K562 (cell line): Measurements from ENCODE around the gene MRM3. TPM values are rescaled to one million over a fixed set of nuclear protein-coding genes. Genes with fewer than 3 reads are reported as not detected.

Experiments used
- ATAC-seq: fragments of 200-7000 bp; cut with Tn5 transposase; 3 replicates; pipeline ENCODE4 v1.9.1; 2020; ENCODE audit warnings: moderate library complexity
- BruUV-seq: library from RNA; stranded (reverse); fragments of 400-500 nt; replicated peaks from 2 replicates; lab custom pipeline; 2021; lab: Mats Ljungman, UMichigan
- CTCF ChIA-PET: fragments of 300-600 bp; formaldehyde crosslinking; extraction: SDS; loops from one replicate; lab custom pipeline; 2021; ENCODE audit warnings: low intra/inter-chr PET ratio; lab: Yijun Ruan, JAX
- POLR2A ChIA-PET: fragments of 300-600, 350-650 bp; sonication (Branson Sonifier 250); formaldehyde crosslinking; extraction: SDS; loops from one replicate; lab custom pipeline; 2021; ENCODE audit warnings: antibody characterized with exemption, inconsistent platforms; lab: Yijun Ruan, JAX
- DNase-seq, 4 experiments: peaks; one replicate each; pipeline versions ENCODE4 v3.0.0 to v3.0.0-alpha.2; 2011 to 2018; ENCODE audit warnings: low spot score in 3 of 4, mixed read lengths in 3 of 4; ENCODE audit errors: extremely low read depth in 1 of 4
- FAIRE-seq: peaks from 2 replicates; lab custom pipeline; 2011; peaks lifted over from hg19 to GRCh38; lab: Jason Lieb, UNC
- H2AFZ ChIP-seq: 2 replicates; pipeline ENCODE4 v1.6.0; 2011; ENCODE audit warnings: low read depth, low read length, control low read depth, inconsistent platforms
- H3K27ac ChIP-seq: fragments of 200-600 bp; 3 replicates; pipeline ENCODE4 v1.8.0; 2011; ENCODE audit warnings: low read depth, mild to moderate bottlenecking, control low read depth, inconsistent platforms, low read length, moderate library complexity, mixed read lengths; ENCODE audit errors: extremely low read depth
- H3K27me3 ChIP-seq, 2 experiments: fragments of 300-600 bp in 1 of 2; 2 replicates in 1 of 2; 3 replicates in 1 of 2; pipeline versions ENCODE4 v1.6.0 to v1.8.0; 2011; ENCODE audit warnings: inconsistent platforms in 2 of 2, low read length in 2 of 2, mild to moderate bottlenecking in 1 of 2, mixed read lengths in 1 of 2, moderate library complexity in 1 of 2; ENCODE audit not compliant: control insufficient read depth in 2 of 2, insufficient read depth in 2 of 2
- H3K36me3 ChIP-seq: fragments of 300-600 bp; 3 replicates; pipeline ENCODE4 v1.8.0; 2011; ENCODE audit warnings: mild to moderate bottlenecking, low read length, inconsistent platforms; ENCODE audit not compliant: control insufficient read depth, insufficient read depth
- H3K4me1 ChIP-seq, 2 experiments: fragments of 200-600 bp in 1 of 2; replicated peaks in 1 of 2; 2 replicates in 1 of 2; 3 replicates in 1 of 2; pipeline versions ENCODE4 v1.5.1 to v1.8.0; 2011; ENCODE audit warnings: inconsistent platforms in 2 of 2, low read length in 2 of 2, mild to moderate bottlenecking in 1 of 2, mixed read lengths in 1 of 2, moderate library complexity in 1 of 2; ENCODE audit not compliant: control insufficient read depth in 2 of 2, insufficient read depth in 2 of 2
- H3K4me2 ChIP-seq: 2 replicates; pipeline ENCODE4 v1.6.1; 2011; ENCODE audit warnings: low read length, control low read depth, inconsistent platforms, mixed read lengths; ENCODE audit not compliant: insufficient read depth
- H3K4me3 ChIP-seq: fragments of 200-600 bp; sonication (generic), shearing (Covaris generic); 2 replicates; pipeline ENCODE4 v1.5.1; 2016; ENCODE audit warnings: control low read depth, inconsistent platforms
- H3K79me2 ChIP-seq: fragments of 200-600 bp; 3 replicates; pipeline ENCODE4 v1.8.0; 2011; ENCODE audit warnings: low read length, inconsistent platforms; ENCODE audit not compliant: control insufficient read depth, insufficient read depth
- H3K9ac ChIP-seq, 2 experiments: 2 replicates each; pipeline versions ENCODE4 v1.6.0 to v1.6.1; 2011; ENCODE audit warnings: low read depth in 2 of 2, low read length in 2 of 2, control low read depth in 1 of 2, inconsistent platforms in 1 of 2, mild to moderate bottlenecking in 1 of 2, mixed read lengths in 1 of 2; ENCODE audit not compliant: insufficient read depth in 1 of 2
- H3K9me1 ChIP-seq: one replicate; pipeline ENCODE4 v1.6.0; 2011; ENCODE audit warnings: inconsistent platforms, mild to moderate bottlenecking, low read length, moderate library complexity; ENCODE audit not compliant: control insufficient read depth, insufficient read depth
- H3K9me3 ChIP-seq: replicated peaks from 2 replicates; pipeline ENCODE4 v1.5.1; 2011; ENCODE audit warnings: low read depth, low read length, inconsistent platforms; ENCODE audit not compliant: control insufficient read depth, insufficient read depth
- H4K20me1 ChIP-seq: replicated peaks from 2 replicates; pipeline ENCODE4 v1.6.1; 2011; ENCODE audit warnings: low read length, inconsistent platforms, mixed read lengths; ENCODE audit not compliant: control insufficient read depth, insufficient read depth
- CCAR2 ChIP-seq: fragments of 200-400 bp; formaldehyde crosslinking; IDR thresholded peaks from 2 replicates; pipeline ENCODE4 v1.6.1; 2017; ENCODE audit warnings: mild to moderate bottlenecking, low read depth, low read length
- MEF2A ChIP-seq: IDR thresholded peaks from 2 replicates; pipeline ENCODE4 v1.6.1; 2011; ENCODE audit warnings: low read depth, mild to moderate bottlenecking, low read length, moderate library complexity; ENCODE audit not compliant: control insufficient read depth
- MNT ChIP-seq, 2 experiments: fragments of 450-650 bp; conservative IDR thresholded peaks; 2 replicates each; pipeline ENCODE4 v1.6.1; 2017; ENCODE audit warnings: mild to moderate bottlenecking in 2 of 2, moderate library complexity in 2 of 2
- MXI1 ChIP-seq: IDR thresholded peaks from 2 replicates; pipeline ENCODE4 v1.6.1; 2011; ENCODE audit warnings: low read depth, mild to moderate bottlenecking, improper control_type of control experiment, low read length
- PURB ChIP-seq: sonication (generic); formaldehyde crosslinking; IDR thresholded peaks from 2 replicates; pipeline ENCODE4 v1.9.0; 2021; ENCODE audit warnings: low read depth, mild to moderate bottlenecking, missing genetic modification reagents
- SNAPC5 ChIP-seq: fragments of 250-450 bp; sonication (Bioruptor Pico); IDR thresholded peaks from 2 replicates; pipeline ENCODE4 v1.8.0; 2021; ENCODE audit warnings: moderate library complexity, mild to moderate bottlenecking, inconsistent platforms
- ZBTB5 ChIP-seq: fragments of 450-650 bp; IDR thresholded peaks from 2 replicates; pipeline ENCODE4 v1.6.1; 2017; ENCODE audit warnings: antibody characterized with exemption
- ZNF140 ChIP-seq: fragments of 250-450 bp; sonication (Bioruptor Pico); IDR thresholded peaks from 2 replicates; pipeline ENCODE4 v1.8.0; 2021; ENCODE audit warnings: moderate library complexity, mild to moderate bottlenecking, inconsistent platforms
- WGBS: fragments of 100-300 bp; shearing (Covaris generic); methylation state at CpG from one replicate; pipeline ENCODE4 v1.1.6; 2016; ENCODE audit warnings: low coverage, mixed read lengths; ENCODE audit not compliant: insufficient coverage; ENCODE audit errors: missing lambda C conversion rate; 5-methylcytosine and 5-hydroxymethylcytosine counted together
- in situ Hi-C: fragments of 300-500 bp; cut with MboI; formaldehyde crosslinking; loops from 4 replicates; pipeline ENCODE4 v1.15.0; 2018; ENCODE audit warnings: inconsistent platforms, mixed read lengths
- intact Hi-C: fragments of 100-400 bp; cut with micrococcal nuclease; formaldehyde crosslinking; loops from 2 replicates; pipeline ENCODE4 v1.14.2; 2022
- polyA plus RNA-seq, 8 experiments: library from polyadenylated mRNA; depleted of rRNA in 4 of 8; stranded (reverse) in 5 of 8; unstranded in 3 of 8; fragments of >200 nt; fragmentation: Nextera tagmentation in 2 of 8; fragmentation: Illumina TruSeq in 1 of 8; extraction: Ambion mirVana in 2 of 8; extraction: Trizol in 1 of 8; gene quantifications; 2 replicates each; pipeline versions ENCODE4 v1.2.1 to v1.2.3, GENCODE V29; 2011 to 2014; ENCODE audit warnings: inconsistent platforms in 1 of 8, missing spikeins in 1 of 8
- total RNA-seq, 7 experiments: library from RNA; depleted of rRNA in 6 of 7; stranded (reverse); fragments of >200 nt in 6 of 7; fragmentation: Illumina TruSeq in 2 of 7; extraction: Trizol in 2 of 7; gene quantifications; 2 replicates each; pipeline versions ENCODE4 v1.2.1 to v1.2.3, GENCODE V29; 2011 to 2021; ENCODE audit warnings: low replicate concordance in 1 of 7

Gene MRM3
- total and polyA plus RNA-seq, 9 of the 15 experiments (the other 6 are each of a cell fraction or from before 2014, with no cell fraction given) = 2.4 to 24.8 (median 18.3) TPM

GRCh38 chr17:814371-814770 lies 32.2 kb downstream of the MRM3 start:
- Histone ChIP-seq H3K36me3 (no peaks in the 10 kb centered on the region), H3K9ac (no peak overlapping the region), H3K9me1 (no peaks in the 10 kb centered on the region), H3K4me2 (no peak overlapping the region), H3K9me3 (no peaks in the 10 kb centered on the region), H4K20me1 (no peaks in the 10 kb centered on the region; the same call in 1 of the 2 replicates), H2AFZ (no peak overlapping the region), H3K79me2 (no peaks in the 10 kb centered on the region), H3K4me3 (no peak overlapping the region), H3K4me1 (no peaks in the 10 kb centered on the region), H3K27me3 (peaks cover 10 to 47% of the 10 kb centered on the region in 2 experiments), H3K27ac (no peak overlapping the region)
- FAIRE-seq = no peak
- in situ Hi-C loops (no loop called here), intact Hi-C loops (no loop called here)
- ChIA-PET CTCF (no interaction called here), POLR2A (interaction anchor here (0.5 kb wide), 1 partner anchor 69 kb away, joined by 3 read pairs; no protein-coding TSS in a partner anchor)
- no peak for TF ChIP-seq MXI1
- TF ChIP-seq SNAPC5 (CRISPR knock-in tag) = no peak
- TF ChIP-seq MEF2A = no peak
- 2% methylated on average over 18 of the region's 20 CpGs for WGBS
- no peak for DNase-seq
- no peak for ATAC-seq
- BruUV-seq = no TSS peak

GRCh38 chr17:819251-819650 lies 37.1 kb downstream of the MRM3 start:
- FAIRE-seq = no peak

More at GRCh38 chr17:819251-819650, 37.1 kb downstream of the MRM3 start:
- H3K36me3 ChIP-seq = no peaks in the 10 kb centered on the region
- intact Hi-C loops = no loop called here
- TF ChIP-seq CCAR2 = no peak
- TF ChIP-seq PURB (CRISPR knock-in tag) = no peak
- no peak for TF ChIP-seq ZBTB5
- TF ChIP-seq MNT (conservative IDR thresholded peaks at IDR 0.05) = no peak
- no peak for TF ChIP-seq ZNF140 (CRISPR knock-in tag)
- TF ChIP-seq, all 486 proteins: peak for 0
- no peak overlapping the region for H3K4me2 ChIP-seq
- ATAC-seq = no peak
- H3K4me3 ChIP-seq = no peak overlapping the region
- in situ Hi-C loops = no loop called here
- ChIA-PET POLR2A (no interaction called here), CTCF (no interaction called here)
- no peaks in the 10 kb centered on the region for H3K9me3 ChIP-seq
- no TSS peak for BruUV-seq
- H3K27me3 ChIP-seq = peaks cover 11 to 61% of the 10 kb centered on the region in 2 experiments
- WGBS = 10% methylated on average over 14 of the region's 19 CpGs
- H2AFZ ChIP-seq = no peak overlapping the region
- H4K20me1 ChIP-seq = no peaks in the 10 kb centered on the region
- no peak for DNase-seq
- H3K9me1 ChIP-seq = no peaks in the 10 kb centered on the region
- no peak overlapping the region for H3K9ac ChIP-seq
- no peak overlapping the region for H3K27ac ChIP-seq
- no peaks in the 10 kb centered on the region for H3K79me2 ChIP-seq
- no peaks in the 10 kb centered on the region for H3K4me1 ChIP-seq
